HepG2 (cell line): ENCODE data around the gene CDC6. TPM values are rescaled to one million over a fixed set of nuclear protein-coding genes. Genes with fewer than 3 reads are reported as not detected.
A peak's percentile ranks its signal among the peaks of the same experiment; 100 is the strongest.

Source experiments
- ARID5B ChIP-seq: IDR thresholded peaks from 2 replicates; pipeline ENCODE4 v1.4.0; 2020; ENCODE audit warnings: mild to moderate bottlenecking, missing genetic modification reagents
- BCL3 ChIP-seq: sonication (generic); formaldehyde crosslinking; IDR thresholded peaks from 2 replicates; pipeline ENCODE4 v1.5.1; 2020; ENCODE audit warnings: mild to moderate bottlenecking, missing genetic modification reagents, moderate library complexity
- FOXP1 ChIP-seq, 2 experiments: fragments of 450-650 bp in 1 of 2; IDR thresholded peaks; 2 replicates each; pipeline ENCODE4 v1.6.1; 2017 to 2018; ENCODE audit warnings: antibody characterized with exemption in 1 of 2
- GABPA ChIP-seq, 2 experiments: IDR thresholded peaks; 2 replicates each; pipeline ENCODE4 v1.6.1; 2011 to 2016; ENCODE audit warnings: low read depth in 2 of 2, low read length in 1 of 2, missing biosample characterization in 1 of 2, missing genetic modification characterization in 1 of 2
- KDM6A ChIP-seq: IDR thresholded peaks from 2 replicates; pipeline ENCODE4 v1.6.1; 2016; ENCODE audit warnings: low read depth
- MED1 ChIP-seq: sonication (generic); formaldehyde crosslinking; IDR thresholded peaks from 2 replicates; pipeline ENCODE4 v1.4.0; 2020; ENCODE audit warnings: missing genetic modification reagents
- PAX8 ChIP-seq: sonication (generic); formaldehyde crosslinking; IDR thresholded peaks from 2 replicates; pipeline ENCODE4 v1.8.0; 2022; ENCODE audit warnings: mild to moderate bottlenecking, missing genetic modification reagents, borderline replicate concordance
- RNF2 ChIP-seq: fragments of 450-650 bp; conservative IDR thresholded peaks from 2 replicates; pipeline ENCODE4 v1.6.1; 2016; ENCODE audit warnings: low read depth
- STAT5B ChIP-seq: sonication (generic); formaldehyde crosslinking; IDR thresholded peaks from 2 replicates; pipeline ENCODE4 v1.4.0; 2020; ENCODE audit warnings: missing genetic modification reagents
- ZBTB20 ChIP-seq: sonication (generic); formaldehyde crosslinking; IDR thresholded peaks from 2 replicates; pipeline ENCODE4 v1.8.1; 2023; ENCODE audit warnings: missing genetic modification reagents, low read depth, mild to moderate bottlenecking, borderline replicate concordance
- ZSCAN25 ChIP-seq: sonication (generic); formaldehyde crosslinking; IDR thresholded peaks from 2 replicates; pipeline ENCODE4 v1.8.0; 2022; ENCODE audit warnings: mild to moderate bottlenecking, missing genetic modification reagents
- polyA plus RNA-seq, 8 experiments: library from polyadenylated mRNA; depleted of rRNA in 3 of 8; stranded (reverse) in 7 of 8; unstranded in 1 of 8; fragments of >200 nt; fragmentation: Illumina TruSeq in 4 of 8; extraction: Trizol in 4 of 8; gene quantifications; 2 replicates each; pipeline versions ENCODE4 v1.2.1 to v1.2.3, GENCODE V29; 2011 to 2016; ENCODE audit warnings: low read depth in 4 of 8, missing spikeins in 1 of 8, mixed read lengths in 1 of 8; ENCODE audit not compliant: insufficient read depth in 1 of 8
- total RNA-seq, 5 experiments: library from RNA; depleted of rRNA; stranded (reverse); fragments of >200 nt; fragmentation: Illumina TruSeq; extraction: Trizol; gene quantifications; 2 replicates each; pipeline ENCODE4 v1.2.3, GENCODE V29; 2016; ENCODE audit warnings: low read depth in 1 of 5
- TF ChIP-seq, protein P1 (sequence below): sonication (generic); formaldehyde crosslinking; IDR thresholded peaks from 2 replicates; pipeline ENCODE4 v1.4.0; 2020; ENCODE audit warnings: missing genetic modification reagents
- TF ChIP-seq, protein P2 (sequence below): fragments of 450-650 bp; IDR thresholded peaks from 2 replicates; pipeline ENCODE4 v1.6.1; 2016
- TF ChIP-seq, protein P3 (sequence below): sonication (generic); formaldehyde crosslinking; conservative IDR thresholded peaks from 2 replicates; pipeline ENCODE4 v1.4.0; 2020; ENCODE audit warnings: mild to moderate bottlenecking, missing genetic modification reagents, moderate library complexity

Gene CDC6
- total and polyA plus RNA-seq, 2 of the 13 experiments (the other 11 are each of a cell fraction or from before 2014, with no cell fraction given): 17.4 to 114 TPM

GRCh38 chr17:40326014-40326831, 38.5 kb downstream of the CDC6 start (continued):
- TF ChIP-seq ARID5B (CRISPR knock-in tag) (peak; percentile 64), MED1 (CRISPR knock-in tag) (no peak), BCL3 (CRISPR knock-in tag) (no peak), ZBTB20 (no peak), GABPA (IDR thresholded peaks at IDR 0.05; ENCODE audit: low read depth, low read length) (no peak), GABPA (CRISPR knock-in tag; IDR thresholded peaks at IDR 0.05; ENCODE audit: low read depth) (peak; percentile 31; the same call in 1 of the 2 replicates), KDM6A (CRISPR knock-in tag) (no peak), FOXP1 (IDR thresholded peaks at IDR 0.05) (no peak), FOXP1 (CRISPR knock-in tag; IDR thresholded peaks at IDR 0.05) (0 out of 2 replicates have a peak, but pooled peaks have one; percentile 59), ZSCAN25 (CRISPR knock-in tag) (no peak), STAT5B (CRISPR knock-in tag) (no peak), RNF2 (no peak), PAX8 (CRISPR knock-in tag) (no peak)
- TF ChIP-seq, protein P1, sequence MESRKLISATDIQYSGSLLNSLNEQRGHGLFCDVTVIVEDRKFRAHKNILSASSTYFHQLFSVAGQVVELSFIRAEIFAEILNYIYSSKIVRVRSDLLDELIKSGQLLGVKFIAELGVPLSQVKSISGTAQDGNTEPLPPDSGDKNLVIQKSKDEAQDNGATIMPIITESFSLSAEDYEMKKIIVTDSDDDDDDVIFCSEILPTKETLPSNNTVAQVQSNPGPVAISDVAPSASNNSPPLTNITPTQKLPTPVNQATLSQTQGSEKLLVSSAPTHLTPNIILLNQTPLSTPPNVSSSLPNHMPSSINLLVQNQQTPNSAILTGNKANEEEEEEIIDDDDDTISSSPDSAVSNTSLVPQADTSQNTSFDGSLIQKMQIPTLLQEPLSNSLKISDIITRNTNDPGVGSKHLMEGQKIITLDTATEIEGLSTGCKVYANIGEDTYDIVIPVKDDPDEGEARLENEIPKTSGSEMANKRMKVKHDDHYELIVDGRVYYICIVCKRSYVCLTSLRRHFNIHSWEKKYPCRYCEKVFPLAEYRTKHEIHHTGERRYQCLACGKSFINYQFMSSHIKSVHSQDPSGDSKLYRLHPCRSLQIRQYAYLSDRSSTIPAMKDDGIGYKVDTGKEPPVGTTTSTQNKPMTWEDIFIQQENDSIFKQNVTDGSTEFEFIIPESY (CRISPR knock-in tag): peak; percentile 25; the same call in 1 of the 2 replicates
- TF ChIP-seq, protein P2, sequence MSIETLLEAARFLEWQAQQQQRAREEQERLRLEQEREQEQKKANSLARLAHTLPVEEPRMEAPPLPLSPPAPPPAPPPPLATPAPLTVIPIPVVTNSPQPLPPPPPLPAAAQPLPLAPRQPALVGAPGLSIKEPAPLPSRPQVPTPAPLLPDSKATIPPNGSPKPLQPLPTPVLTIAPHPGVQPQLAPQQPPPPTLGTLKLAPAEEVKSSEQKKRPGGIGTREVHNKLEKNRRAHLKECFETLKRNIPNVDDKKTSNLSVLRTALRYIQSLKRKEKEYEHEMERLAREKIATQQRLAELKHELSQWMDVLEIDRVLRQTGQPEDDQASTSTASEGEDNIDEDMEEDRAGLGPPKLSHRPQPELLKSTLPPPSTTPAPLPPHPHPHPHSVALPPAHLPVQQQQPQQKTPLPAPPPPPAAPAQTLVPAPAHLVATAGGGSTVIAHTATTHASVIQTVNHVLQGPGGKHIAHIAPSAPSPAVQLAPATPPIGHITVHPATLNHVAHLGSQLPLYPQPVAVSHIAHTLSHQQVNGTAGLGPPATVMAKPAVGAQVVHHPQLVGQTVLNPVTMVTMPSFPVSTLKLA: no peak
- TF ChIP-seq, protein P3, sequence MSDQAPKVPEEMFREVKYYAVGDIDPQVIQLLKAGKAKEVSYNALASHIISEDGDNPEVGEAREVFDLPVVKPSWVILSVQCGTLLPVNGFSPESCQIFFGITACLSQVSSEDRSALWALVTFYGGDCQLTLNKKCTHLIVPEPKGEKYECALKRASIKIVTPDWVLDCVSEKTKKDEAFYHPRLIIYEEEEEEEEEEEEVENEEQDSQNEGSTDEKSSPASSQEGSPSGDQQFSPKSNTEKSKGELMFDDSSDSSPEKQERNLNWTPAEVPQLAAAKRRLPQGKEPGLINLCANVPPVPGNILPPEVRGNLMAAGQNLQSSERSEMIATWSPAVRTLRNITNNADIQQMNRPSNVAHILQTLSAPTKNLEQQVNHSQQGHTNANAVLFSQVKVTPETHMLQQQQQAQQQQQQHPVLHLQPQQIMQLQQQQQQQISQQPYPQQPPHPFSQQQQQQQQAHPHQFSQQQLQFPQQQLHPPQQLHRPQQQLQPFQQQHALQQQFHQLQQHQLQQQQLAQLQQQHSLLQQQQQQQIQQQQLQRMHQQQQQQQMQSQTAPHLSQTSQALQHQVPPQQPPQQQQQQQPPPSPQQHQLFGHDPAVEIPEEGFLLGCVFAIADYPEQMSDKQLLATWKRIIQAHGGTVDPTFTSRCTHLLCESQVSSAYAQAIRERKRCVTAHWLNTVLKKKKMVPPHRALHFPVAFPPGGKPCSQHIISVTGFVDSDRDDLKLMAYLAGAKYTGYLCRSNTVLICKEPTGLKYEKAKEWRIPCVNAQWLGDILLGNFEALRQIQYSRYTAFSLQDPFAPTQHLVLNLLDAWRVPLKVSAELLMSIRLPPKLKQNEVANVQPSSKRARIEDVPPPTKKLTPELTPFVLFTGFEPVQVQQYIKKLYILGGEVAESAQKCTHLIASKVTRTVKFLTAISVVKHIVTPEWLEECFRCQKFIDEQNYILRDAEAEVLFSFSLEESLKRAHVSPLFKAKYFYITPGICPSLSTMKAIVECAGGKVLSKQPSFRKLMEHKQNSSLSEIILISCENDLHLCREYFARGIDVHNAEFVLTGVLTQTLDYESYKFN (CRISPR knock-in tag): no peak
